CD4-positive, alpha-beta T cell (primary cell): ENCODE data around the gene GRM5. TPM values are rescaled to one million over a fixed set of nuclear protein-coding genes. Genes with fewer than 3 reads are reported as not detected.
"Not testable (repeated sequence)": the region's sequence is repeated elsewhere in the genome, so short reads cannot be mapped to it uniquely, and the experiment has no call there.

ENCODE experiments used
- ATAC-seq: fragments of 200-7000 bp; cut with Tn5 transposase; one replicate; pipeline ENCODE4 v1.10.0; 2022; ENCODE audit warnings: mild to moderate bottlenecking; ENCODE audit not compliant: poor library complexity
- CTCF ChIA-PET: fragments of 350-600 bp; sonication (Branson Sonifier 250); formaldehyde crosslinking; loops from one replicate; lab custom pipeline; 2021; ENCODE audit warnings: antibody characterized with exemption, inconsistent platforms; lab: Charles Lee
- POLR2A ChIA-PET: fragments of 350-600 bp; sonication (Branson Sonifier 250); formaldehyde crosslinking; loops from one replicate; lab custom pipeline; 2021; ENCODE audit warnings: antibody characterized with exemption, inconsistent platforms; lab: Charles Lee
- DNase-seq, 14 experiments: peaks; one replicate each; pipeline ENCODE4 v3.0.0-alpha.2; 2013 to 2020; ENCODE audit warnings: mixed read lengths in 2 of 14
- H3K27ac ChIP-seq, 2 donors: one replicate each; pipeline versions ENCODE4 v1.5.1 to v1.7.0; 2013; ENCODE audit warnings: low read length in 2 of 2, low read depth in 1 of 2, mild to moderate bottlenecking in 1 of 2
- H3K27me3 ChIP-seq, 2 experiments: 1 replicate in 1 of 2; 2 replicates in 1 of 2; pipeline versions ENCODE4 v1.6.1 to v1.7.0; 2013; ENCODE audit warnings: low read length in 2 of 2, control low read depth in 1 of 2, mild to moderate bottlenecking in 1 of 2, moderate library complexity in 1 of 2; ENCODE audit not compliant: insufficient read depth in 2 of 2, control insufficient read depth in 1 of 2
- H3K36me3 ChIP-seq: one replicate; pipeline ENCODE4 v1.6.1; 2013; ENCODE audit warnings: low read length, control low read depth; ENCODE audit not compliant: insufficient read depth
- H3K4me1 ChIP-seq: one replicate; pipeline ENCODE4 v1.6.1; 2013; ENCODE audit warnings: low read length, control low read depth; ENCODE audit not compliant: insufficient read depth
- H3K4me3 ChIP-seq: one replicate; pipeline ENCODE4 v1.5.1; 2013; ENCODE audit warnings: mild to moderate bottlenecking, low read length, moderate library complexity
- H3K9me3 ChIP-seq, 2 experiments: 1 replicate in 1 of 2; 2 replicates in 1 of 2; pipeline versions ENCODE4 v1.6.1 to v1.7.0; 2013; ENCODE audit warnings: low read length in 2 of 2, mild to moderate bottlenecking in 2 of 2, control low read depth in 1 of 2, moderate library complexity in 1 of 2; ENCODE audit not compliant: control insufficient read depth in 1 of 2, insufficient read depth in 1 of 2
- H3K27ac Mint-ChIP-seq: one replicate; pipeline ENCODE4 v1.8.0; 2020; ENCODE audit warnings: mixed read lengths
- H3K27me3 Mint-ChIP-seq: one replicate; pipeline ENCODE4 v1.8.0; 2021; ENCODE audit warnings: mixed read lengths
- H3K36me3 Mint-ChIP-seq: one replicate; pipeline ENCODE4 v1.8.0; 2021; ENCODE audit warnings: low read depth, mixed read lengths
- H3K4me1 Mint-ChIP-seq: one replicate; pipeline ENCODE4 v1.8.0; 2021; ENCODE audit warnings: low read depth, mixed read lengths
- H3K4me3 Mint-ChIP-seq: one replicate; pipeline ENCODE4 v1.8.0; 2020; ENCODE audit warnings: mild to moderate bottlenecking, mixed read lengths
- H3K9me3 Mint-ChIP-seq: one replicate; pipeline ENCODE4 v1.8.0; 2020; ENCODE audit warnings: mixed read lengths
- intact Hi-C, 2 experiments: fragments of 100-400 bp; cut with DNase I in 1 of 2; cut with micrococcal nuclease in 1 of 2; formaldehyde crosslinking; loops; one replicate each; pipeline versions ENCODE4 v1.15.1 to v1.9.0; 2023 to 2025; cut with DNase I, micrococcal nuclease
- total RNA-seq, 174 experiments: library from RNA in 2 of 174; stranded (reverse) in 2 of 174; gene quantifications; one replicate each; pipeline ENCODE4 v1.2.3 and lab custom pipeline; 2021 to 2026
- TF ChIP-seq, protein P1 (sequence below): fragments of 200-600 bp; IDR thresholded peaks from one replicate; pipeline ENCODE4 v1.8.0; 2022; ENCODE audit warnings: antibody characterized with exemption, mild to moderate bottlenecking

The GRM5 gene
- total RNA-seq, 2 experiments from 2014 or later: not detected

- no peaks in the 10 kb centered on the region for H3K36me3 Mint-ChIP-seq
- intact Hi-C loops: no loop called here
- ATAC-seq (no peak), DNase-seq (no peak)
- Histone ChIP-seq H3K9me3 (peaks cover 0 to 5% of the 10 kb centered on the region in 2 experiments), H3K36me3 (no peaks in the 10 kb centered on the region), H3K27me3 (peaks cover 7 to 19% of the 10 kb centered on the region in 2 experiments), H3K4me3 (no peak overlapping the region), H3K4me1 (no peaks in the 10 kb centered on the region), H3K27ac (no peak overlapping the region)
- H3K4me3 Mint-ChIP-seq: no peak overlapping the region
- H3K4me1 Mint-ChIP-seq: peaks cover 13% of the 10 kb centered on the region
- peaks cover 54% of the 10 kb centered on the region for H3K27me3 Mint-ChIP-seq
- ChIA-PET CTCF (no interaction called here), POLR2A (no interaction called here)
- H3K9me3 Mint-ChIP-seq: no peaks in the 10 kb centered on the region
- TF ChIP-seq, protein P1, sequence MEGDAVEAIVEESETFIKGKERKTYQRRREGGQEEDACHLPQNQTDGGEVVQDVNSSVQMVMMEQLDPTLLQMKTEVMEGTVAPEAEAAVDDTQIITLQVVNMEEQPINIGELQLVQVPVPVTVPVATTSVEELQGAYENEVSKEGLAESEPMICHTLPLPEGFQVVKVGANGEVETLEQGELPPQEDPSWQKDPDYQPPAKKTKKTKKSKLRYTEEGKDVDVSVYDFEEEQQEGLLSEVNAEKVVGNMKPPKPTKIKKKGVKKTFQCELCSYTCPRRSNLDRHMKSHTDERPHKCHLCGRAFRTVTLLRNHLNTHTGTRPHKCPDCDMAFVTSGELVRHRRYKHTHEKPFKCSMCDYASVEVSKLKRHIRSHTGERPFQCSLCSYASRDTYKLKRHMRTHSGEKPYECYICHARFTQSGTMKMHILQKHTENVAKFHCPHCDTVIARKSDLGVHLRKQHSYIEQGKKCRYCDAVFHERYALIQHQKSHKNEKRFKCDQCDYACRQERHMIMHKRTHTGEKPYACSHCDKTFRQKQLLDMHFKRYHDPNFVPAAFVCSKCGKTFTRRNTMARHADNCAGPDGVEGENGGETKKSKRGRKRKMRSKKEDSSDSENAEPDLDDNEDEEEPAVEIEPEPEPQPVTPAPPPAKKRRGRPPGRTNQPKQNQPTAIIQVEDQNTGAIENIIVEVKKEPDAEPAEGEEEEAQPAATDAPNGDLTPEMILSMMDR: no peak
- H3K27ac Mint-ChIP-seq: no peak overlapping the region
Observed at GRCh38 chr11:89067264-89067663, 1.5 kb upstream of the GRM5 start.

DNA sequence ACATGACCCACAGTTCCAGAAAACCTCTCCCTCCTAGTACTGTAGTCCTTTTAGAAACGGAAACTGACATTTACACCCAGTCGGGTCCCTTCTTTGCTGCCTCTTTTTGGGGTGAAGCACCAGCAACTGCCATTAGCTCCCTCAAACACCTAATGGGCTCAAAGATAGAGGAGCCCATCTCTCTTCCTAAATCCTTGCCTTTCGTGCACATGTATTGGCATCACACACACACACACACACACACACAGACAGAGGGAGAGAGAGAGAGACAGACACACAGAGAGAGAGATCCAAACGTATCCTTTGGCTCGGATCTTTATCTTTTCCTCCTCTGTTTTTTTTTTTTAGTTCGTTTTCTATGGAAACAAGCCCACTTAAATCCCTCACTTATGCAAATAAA is 716 bp downstream of the GRM5 start:
- ChIA-PET POLR2A (no interaction called here), CTCF (no interaction called here)
- no peaks in the 10 kb centered on the region for H3K36me3 Mint-ChIP-seq
- Histone ChIP-seq H3K27ac (no peak overlapping the region), H3K4me3 (no peak overlapping the region), H3K27me3 (peaks cover 7 to 23% of the 10 kb centered on the region in 2 experiments), H3K4me1 (no peaks in the 10 kb centered on the region), H3K36me3 (no peaks in the 10 kb centered on the region), H3K9me3 (peaks cover 0 to 5% of the 10 kb centered on the region in 2 experiments)
- H3K4me3 Mint-ChIP-seq: no peak overlapping the region
- intact Hi-C loops: no loop called here
- ATAC-seq (no peak), DNase-seq (no peak)
- peaks cover 13% of the 10 kb centered on the region for H3K4me1 Mint-ChIP-seq
- TF ChIP-seq, protein P1: no peak
- peaks cover 64% of the 10 kb centered on the region for H3K27me3 Mint-ChIP-seq
- H3K9me3 Mint-ChIP-seq: no peaks in the 10 kb centered on the region
- H3K27ac Mint-ChIP-seq: no peak overlapping the region

GRCh38 chr11:89063481-89063951 is 2.3 kb downstream of the GRM5 start:
- POLR2A ChIA-PET, intact Hi-C loops, H3K27ac ChIP-seq, H3K9me3 Mint-ChIP-seq, H3K27ac Mint-ChIP-seq, H3K36me3 ChIP-seq, CTCF ChIA-PET, H3K36me3 Mint-ChIP-seq, H3K4me3 ChIP-seq, H3K4me1 ChIP-seq, H3K4me3 Mint-ChIP-seq, H3K9me3 ChIP-seq, ATAC-seq, DNase-seq: not testable (repeated sequence)
- peaks cover 13% of the 10 kb centered on the region for H3K4me1 Mint-ChIP-seq
- H3K27me3 Mint-ChIP-seq: peaks cover 64% of the 10 kb centered on the region
- peaks cover 7 to 23% of the 10 kb centered on the region in 2 experiments for H3K27me3 ChIP-seq

GRCh38 chr11:89062771-89063298 is 2.9 kb downstream of the GRM5 start:
- H3K4me3 Mint-ChIP-seq: peak overlapping the region; percentile 39
- CTCF ChIA-PET: not testable (repeated sequence)
- peaks cover 62% of the 10 kb centered on the region for H3K27me3 Mint-ChIP-seq

GRCh38 chr11:89061839-89062238 is 3.9 kb downstream of the GRM5 start:
- H3K27ac ChIP-seq, H3K9me3 Mint-ChIP-seq, H3K4me3 Mint-ChIP-seq, ATAC-seq, H3K36me3 Mint-ChIP-seq, H3K4me3 ChIP-seq, CTCF ChIA-PET, POLR2A ChIA-PET, H3K27ac Mint-ChIP-seq, H3K36me3 ChIP-seq, DNase-seq, H3K9me3 ChIP-seq, H3K4me1 ChIP-seq, intact Hi-C loops: not testable (repeated sequence)
- H3K27me3 Mint-ChIP-seq: peaks cover 53% of the 10 kb centered on the region
- H3K4me1 Mint-ChIP-seq: peaks cover 13% of the 10 kb centered on the region
- peaks cover 7 to 23% of the 10 kb centered on the region in 2 experiments for H3K27me3 ChIP-seq

More at GRCh38 chr11:89062771-89063298, 2.9 kb downstream of the GRM5 start:
- H3K4me1 ChIP-seq, H3K36me3 ChIP-seq, intact Hi-C loops, DNase-seq, H3K9me3 ChIP-seq, H3K36me3 Mint-ChIP-seq, H3K4me3 ChIP-seq, POLR2A ChIA-PET, ATAC-seq, H3K27ac Mint-ChIP-seq, H3K9me3 Mint-ChIP-seq, H3K27ac ChIP-seq: not testable (repeated sequence)
- H3K27me3 ChIP-seq: peaks cover 7 to 23% of the 10 kb centered on the region in 2 experiments
- peaks cover 13% of the 10 kb centered on the region for H3K4me1 Mint-ChIP-seq

GRCh38 chr11:89057406-89057805 is 8.4 kb downstream of the GRM5 start:
- H3K4me1 ChIP-seq, H3K27ac Mint-ChIP-seq, H3K4me3 Mint-ChIP-seq, POLR2A ChIA-PET, CTCF ChIA-PET, H3K27me3 ChIP-seq, DNase-seq, H3K9me3 ChIP-seq, H3K27ac ChIP-seq, H3K36me3 Mint-ChIP-seq, H3K36me3 ChIP-seq, H3K9me3 Mint-ChIP-seq, H3K4me3 ChIP-seq, H3K4me1 Mint-ChIP-seq, intact Hi-C loops, ATAC-seq: not testable (repeated sequence)
- peaks cover 11% of the 10 kb centered on the region for H3K27me3 Mint-ChIP-seq
